Endothelial cell of umbilical vein (primary cell): ENCODE results near the gene AFAP1L2. TPM values are rescaled to one million over a fixed set of nuclear protein-coding genes. Genes with fewer than 3 reads are reported as not detected.

Source experiments
- BruUV-seq: library from RNA; stranded (reverse); fragments of 400-500 nt; replicated peaks from 2 replicates; lab custom pipeline; 2021; lab: Mats Ljungman, UMichigan
- CTCF ChIA-PET: fragments of 300-600, 350-600 bp; sonication (Branson Sonifier 250); formaldehyde crosslinking; loops from one replicate; lab custom pipeline; 2021; ENCODE audit warnings: antibody characterized with exemption, inconsistent platforms; lab: Charles Lee
- POLR2A ChIA-PET: fragments of 300-600, 350-600 bp; sonication (Branson Sonifier 250); formaldehyde crosslinking; loops from one replicate; lab custom pipeline; 2021; ENCODE audit warnings: antibody characterized with exemption, inconsistent platforms; lab: Charles Lee
- DNase-seq: peaks from one replicate; pipeline ENCODE4 v3.0.0-alpha.2; 2011; ENCODE audit warnings: low read depth, low spot score
- FAIRE-seq: peaks from 2 replicates; lab custom pipeline; 2011; peaks lifted over from hg19 to GRCh38; lab: Jason Lieb, UNC
- H2AFZ ChIP-seq: 2 replicates; pipeline ENCODE4 v1.6.0; 2012; ENCODE audit warnings: low read depth, low read length, control low read depth, inconsistent platforms
- H3K27ac ChIP-seq: 2 replicates; pipeline ENCODE4 v1.5.1; 2011; ENCODE audit warnings: low read depth, mild to moderate bottlenecking, control low read depth, low read length, moderate library complexity; ENCODE audit not compliant: insufficient read depth
- H3K27me3 ChIP-seq, 2 experiments: 2 replicates each; pipeline versions ENCODE4 v1.6.0 to v1.6.1; 2011; ENCODE audit warnings: low read length in 2 of 2, mixed read lengths in 1 of 2; ENCODE audit not compliant: control insufficient read depth in 2 of 2, insufficient read depth in 2 of 2
- H3K36me3 ChIP-seq, 2 experiments: 2 replicates in 1 of 2; 3 replicates in 1 of 2; pipeline ENCODE4 v1.5.1; 2011; ENCODE audit warnings: low read length in 2 of 2, mild to moderate bottlenecking in 1 of 2, moderate library complexity in 1 of 2; ENCODE audit not compliant: control insufficient read depth in 2 of 2, insufficient read depth in 2 of 2; ENCODE audit errors: extremely low read depth in 1 of 2
- H3K4me1 ChIP-seq: 3 replicates; pipeline ENCODE4 v1.5.1; 2011; ENCODE audit warnings: mild to moderate bottlenecking, low read length; ENCODE audit not compliant: control insufficient read depth, insufficient read depth; ENCODE audit errors: extremely low read depth
- H3K4me2 ChIP-seq: 2 replicates; pipeline ENCODE4 v1.6.1; 2011; ENCODE audit warnings: low read length, control low read depth, mixed read lengths; ENCODE audit not compliant: insufficient read depth
- H3K4me3 ChIP-seq, 3 experiments: fragments of 200-600 bp in 1 of 3; sonication (generic), shearing (Covaris generic) in 1 of 3; replicated peaks in 1 of 3; 2 replicates each; pipeline ENCODE4 v1.5.1; 2011 to 2016; ENCODE audit warnings: control low read depth in 3 of 3, low read length in 3 of 3, mild to moderate bottlenecking in 2 of 3, inconsistent platforms in 1 of 3, low read depth in 1 of 3, moderate library complexity in 1 of 3; ENCODE audit not compliant: insufficient read depth in 1 of 3
- H3K79me2 ChIP-seq: 2 replicates; pipeline ENCODE4 v1.6.0; 2012; ENCODE audit warnings: low read length, inconsistent platforms; ENCODE audit not compliant: control insufficient read depth, insufficient read depth
- H3K9ac ChIP-seq: replicated peaks from 2 replicates; pipeline ENCODE3; 2011; ENCODE audit warnings: low read length, control low read depth; ENCODE audit not compliant: insufficient read depth; ENCODE audit errors: extremely low read depth
- H3K9me1 ChIP-seq: replicated peaks from 3 replicates; pipeline ENCODE4 v1.6.0; 2011; ENCODE audit warnings: mild to moderate bottlenecking, low read length; ENCODE audit not compliant: control insufficient read depth, insufficient read depth; ENCODE audit errors: extremely low read depth
- H3K9me3 ChIP-seq: replicated peaks from 2 replicates; pipeline ENCODE4 v1.5.1; 2012; ENCODE audit warnings: low read length, inconsistent platforms; ENCODE audit not compliant: control insufficient read depth, insufficient read depth
- H4K20me1 ChIP-seq: replicated peaks from 2 replicates; pipeline ENCODE3; 2011; ENCODE audit warnings: mild to moderate bottlenecking, low read length; ENCODE audit not compliant: control insufficient read depth, insufficient read depth; ENCODE audit errors: extremely low read depth
- EZH2 ChIP-seq: IDR thresholded peaks from 2 replicates; pipeline ENCODE4 v1.6.1; 2012; ENCODE audit warnings: borderline replicate concordance, low read depth, mild to moderate bottlenecking, moderate library complexity, low read length, inconsistent platforms; ENCODE audit not compliant: severe bottlenecking
- FOS ChIP-seq: IDR thresholded peaks from 2 replicates; pipeline ENCODE4 v1.6.1; 2011; ENCODE audit warnings: mild to moderate bottlenecking, low read length, moderate library complexity, borderline replicate concordance; ENCODE audit not compliant: insufficient read depth
- GATA2 ChIP-seq: IDR thresholded peaks from 2 replicates; pipeline ENCODE4 v1.7.0; 2011; ENCODE audit warnings: low read depth, mild to moderate bottlenecking, moderate library complexity, mixed read lengths, low read length; ENCODE audit not compliant: insufficient read length, insufficient read depth
- JUN ChIP-seq: IDR thresholded peaks from 2 replicates; pipeline ENCODE4 v1.6.1; 2011; ENCODE audit warnings: borderline replicate concordance, low read depth; ENCODE audit not compliant: insufficient read length, insufficient read depth
- MYC ChIP-seq: IDR thresholded peaks from one replicate; pipeline ENCODE4 v1.6.1; 2011; ENCODE audit warnings: mild to moderate bottlenecking, low read depth, low read length
- POLR2A ChIP-seq: IDR thresholded peaks from 2 replicates; pipeline ENCODE4 v1.6.1; 2012; ENCODE audit warnings: low read depth, mild to moderate bottlenecking, control low read depth, low read length
- POLR2AphosphoS5 ChIP-seq: IDR thresholded peaks from 2 replicates; pipeline ENCODE4 v1.6.1; 2012; ENCODE audit warnings: low read depth, mild to moderate bottlenecking, control low read depth, low read length, moderate library complexity; ENCODE audit not compliant: insufficient read depth
- dilution Hi-C: fragments of 300-500 bp; cut with MboI; formaldehyde crosslinking; loops from one replicate; pipeline ENCODE4 v1.15.0; 2019; ENCODE audit warnings: low sequenced_read_pairs; ENCODE audit not compliant: extremely low pct_ligation_motif_present
- intact Hi-C: fragments of 100-400 bp; cut with micrococcal nuclease; formaldehyde crosslinking; loops from one replicate; pipeline ENCODE4 v1.10.0; 2022
- polyA plus RNA-seq, 4 experiments: library from polyadenylated mRNA; depleted of rRNA in 3 of 4; stranded (reverse) in 3 of 4; unstranded in 1 of 4; fragments of >200 nt; gene quantifications; 2 replicates each; pipeline versions ENCODE4 v1.2.1 to v1.2.3, GENCODE V29; 2011 to 2012; ENCODE audit warnings: missing spikeins in 1 of 4
- total RNA-seq: library from RNA; stranded (reverse); gene quantifications from 2 replicates; pipeline ENCODE4 v1.2.3, GENCODE V29; 2021
- TF ChIP-seq, protein P1 (sequence below): IDR thresholded peaks from 2 replicates; pipeline ENCODE4 v1.6.1; 2011; ENCODE audit not compliant: insufficient read depth, insufficient read length
- TF ChIP-seq, protein P2 (sequence below), 2 donors: IDR thresholded peaks; 1 replicate in 1 of 2; 2 replicates in 1 of 2; pipeline ENCODE4 v1.5.1; 2011; ENCODE audit warnings: low read length in 2 of 2, mild to moderate bottlenecking in 2 of 2, moderate library complexity in 2 of 2, control low read depth in 1 of 2, inconsistent platforms in 1 of 2, low read depth in 1 of 2; ENCODE audit not compliant: insufficient read depth in 1 of 2; ENCODE audit errors: extremely low read depth in 1 of 2

Gene AFAP1L2
- total and polyA plus RNA-seq, 2 donors (not counting 3 experiments of a cell fraction or from before 2014, with no cell fraction given): 0.90 to 4.1 TPM

DNA sequence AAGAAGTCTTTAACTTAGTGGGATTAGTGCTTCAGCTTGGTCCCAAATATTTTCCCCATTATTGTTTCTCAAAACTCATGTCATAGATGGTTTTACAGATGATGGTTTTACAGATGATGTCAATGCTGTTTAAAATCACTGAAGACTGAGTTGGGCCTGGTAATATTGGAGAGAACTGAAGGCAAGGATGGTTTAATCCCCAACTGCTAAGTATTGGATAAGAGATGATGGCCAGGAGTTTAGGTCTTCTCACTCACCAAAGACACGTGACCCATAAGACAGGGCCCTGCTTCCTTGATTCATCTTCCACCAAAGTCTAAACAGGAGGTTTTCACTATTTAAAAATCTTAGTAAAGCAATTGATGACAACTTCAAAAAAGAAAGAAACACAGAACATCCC lies 108.9 kb downstream of the AFAP1L2 start:
- Histone ChIP-seq H3K79me2 (no peaks in the 10 kb centered on the region), H3K4me3 (no peak overlapping the region), H3K36me3 (no peaks in the 10 kb centered on the region), H3K9me1 (no peaks in the 10 kb centered on the region), H3K27me3 (peaks cover 0 to 2% of the 10 kb centered on the region in 2 experiments), H3K9me3 (no peaks in the 10 kb centered on the region), H3K27ac (no peak overlapping the region), H4K20me1 (no peaks in the 10 kb centered on the region), H2AFZ (no peak overlapping the region), H3K9ac (no peak overlapping the region), H3K4me1 (no peaks in the 10 kb centered on the region), H3K4me2 (no peak overlapping the region)
- intact Hi-C loops: no loop called here
- TF ChIP-seq, protein P1, sequence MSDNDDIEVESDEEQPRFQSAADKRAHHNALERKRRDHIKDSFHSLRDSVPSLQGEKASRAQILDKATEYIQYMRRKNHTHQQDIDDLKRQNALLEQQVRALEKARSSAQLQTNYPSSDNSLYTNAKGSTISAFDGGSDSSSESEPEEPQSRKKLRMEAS: no peak
- TF ChIP-seq GATA2: no peak
- TF ChIP-seq POLR2A: no peak
- no peak for TF ChIP-seq MYC
- TF ChIP-seq, protein P2, sequence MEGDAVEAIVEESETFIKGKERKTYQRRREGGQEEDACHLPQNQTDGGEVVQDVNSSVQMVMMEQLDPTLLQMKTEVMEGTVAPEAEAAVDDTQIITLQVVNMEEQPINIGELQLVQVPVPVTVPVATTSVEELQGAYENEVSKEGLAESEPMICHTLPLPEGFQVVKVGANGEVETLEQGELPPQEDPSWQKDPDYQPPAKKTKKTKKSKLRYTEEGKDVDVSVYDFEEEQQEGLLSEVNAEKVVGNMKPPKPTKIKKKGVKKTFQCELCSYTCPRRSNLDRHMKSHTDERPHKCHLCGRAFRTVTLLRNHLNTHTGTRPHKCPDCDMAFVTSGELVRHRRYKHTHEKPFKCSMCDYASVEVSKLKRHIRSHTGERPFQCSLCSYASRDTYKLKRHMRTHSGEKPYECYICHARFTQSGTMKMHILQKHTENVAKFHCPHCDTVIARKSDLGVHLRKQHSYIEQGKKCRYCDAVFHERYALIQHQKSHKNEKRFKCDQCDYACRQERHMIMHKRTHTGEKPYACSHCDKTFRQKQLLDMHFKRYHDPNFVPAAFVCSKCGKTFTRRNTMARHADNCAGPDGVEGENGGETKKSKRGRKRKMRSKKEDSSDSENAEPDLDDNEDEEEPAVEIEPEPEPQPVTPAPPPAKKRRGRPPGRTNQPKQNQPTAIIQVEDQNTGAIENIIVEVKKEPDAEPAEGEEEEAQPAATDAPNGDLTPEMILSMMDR (IDR thresholded peaks at IDR 0.05; ENCODE audit: extremely low read depth in 1 of 2, insufficient read depth in 1 of 2, low read depth in 1 of 2, low read length in 2 of 2): no peak
- no peak for TF ChIP-seq POLR2AphosphoS5
- no peak for TF ChIP-seq EZH2
- TF ChIP-seq JUN: no peak
- no peak for TF ChIP-seq FOS
- dilution Hi-C loops: no loop called here
- no peak for FAIRE-seq
- peak; percentile 17 for DNase-seq
- CTCF ChIA-PET: interaction anchor here (1.1 kb wide), 1 partner anchor 9 kb away, joined by 5 read pairs; no protein-coding TSS in a partner anchor
- POLR2A ChIA-PET: no interaction called here
- no TSS peak for BruUV-seq
